Parathyroid adenoma (tissue), 2 donors: ENCODE measurements around the gene SLC28A1.

Experiments
- H2AFZ ChIP-seq: fragments of 300-600 bp; sonication (generic); one replicate; pipeline ENCODE4 v1.7.0; 2017; ENCODE audit warnings: antibody characterized with exemption, mild to moderate bottlenecking
- H3K27ac ChIP-seq: fragments of 300-600 bp; sonication (generic); one replicate; pipeline ENCODE4 v1.7.0; 2017
- H3K27me3 ChIP-seq: fragments of 300-600 bp; sonication (generic); one replicate; pipeline ENCODE4 v1.7.0; 2017; ENCODE audit warnings: low read length; ENCODE audit not compliant: control insufficient read depth, insufficient read depth
- H3K36me3 ChIP-seq: fragments of 300-600 bp; sonication (generic); one replicate; pipeline ENCODE4 v1.7.0; 2017; ENCODE audit warnings: low read length; ENCODE audit not compliant: control insufficient read depth, insufficient read depth
- H3K4me1 ChIP-seq: fragments of 300-600 bp; sonication (generic); one replicate; pipeline ENCODE4 v1.7.0; 2017; ENCODE audit warnings: control low read depth
- H3K4me2 ChIP-seq: fragments of 300-600 bp; sonication (generic); one replicate; pipeline ENCODE4 v1.7.0; 2017; ENCODE audit warnings: low read length
- H3K4me3 ChIP-seq: fragments of 300-600 bp; sonication (generic); one replicate; pipeline ENCODE4 v1.7.0; 2017; ENCODE audit warnings: low read depth, low read length
- H3K79me2 ChIP-seq: fragments of 300-600 bp; sonication (generic); one replicate; pipeline ENCODE4 v1.7.0; 2017; ENCODE audit warnings: control low read depth
- H3K9ac ChIP-seq: fragments of 300-600 bp; sonication (generic); one replicate; pipeline ENCODE4 v1.7.0; 2017; ENCODE audit warnings: mild to moderate bottlenecking
- H3K9me3 ChIP-seq: fragments of 300-600 bp; sonication (generic); one replicate; pipeline ENCODE4 v1.7.0; 2017; ENCODE audit warnings: low read length; ENCODE audit not compliant: control insufficient read depth
- CTCF ChIP-seq: fragments of 300-600 bp; sonication (generic); IDR thresholded peaks from one replicate; pipeline ENCODE4 v1.7.0; 2017; ENCODE audit warnings: antibody characterized with exemption, mild to moderate bottlenecking
- donor health status: primary hyperparathyroidism.

The SLC28A1 gene

GRCh38 chr15:84892786-84893307 is 8.4 kb downstream of the SLC28A1 start:
- TF ChIP-seq CTCF = no peak
- no peaks in the 10 kb centered on the region for H3K79me2 ChIP-seq
- H3K27me3 ChIP-seq = no peaks in the 10 kb centered on the region
- no peak overlapping the region for H3K4me3 ChIP-seq
- no peak overlapping the region for H3K27ac ChIP-seq
- no peak overlapping the region for H2AFZ ChIP-seq
- no peak overlapping the region for H3K4me2 ChIP-seq
- H3K36me3 ChIP-seq = no peaks in the 10 kb centered on the region
- H3K9me3 ChIP-seq = no peaks in the 10 kb centered on the region
- H3K4me1 ChIP-seq = no peaks in the 10 kb centered on the region
- no peak overlapping the region for H3K9ac ChIP-seq

- TF ChIP-seq CTCF = no peak
- H3K9ac ChIP-seq = no peak overlapping the region
- H3K4me2 ChIP-seq = no peak overlapping the region
- H2AFZ ChIP-seq = no peak overlapping the region
- no peak overlapping the region for H3K27ac ChIP-seq
- H3K27me3 ChIP-seq = no peaks in the 10 kb centered on the region
- H3K79me2 ChIP-seq = no peaks in the 10 kb centered on the region
- no peak overlapping the region for H3K4me3 ChIP-seq
- no peaks in the 10 kb centered on the region for H3K36me3 ChIP-seq
- H3K4me1 ChIP-seq = no peaks in the 10 kb centered on the region
- H3K9me3 ChIP-seq = no peaks in the 10 kb centered on the region
These were observed 9.1 kb downstream of the SLC28A1 start for GRCh38 chr15:84893607-84894006.

- no peak overlapping the region for H3K27ac ChIP-seq
- no peaks in the 10 kb centered on the region for H3K9me3 ChIP-seq
- H3K9ac ChIP-seq = no peak overlapping the region
- no peak overlapping the region for H3K4me2 ChIP-seq
- no peaks in the 10 kb centered on the region for H3K36me3 ChIP-seq
- H3K79me2 ChIP-seq = no peaks in the 10 kb centered on the region
- no peaks in the 10 kb centered on the region for H3K4me1 ChIP-seq
- no peak for TF ChIP-seq CTCF
- no peak overlapping the region for H2AFZ ChIP-seq
- H3K27me3 ChIP-seq = no peaks in the 10 kb centered on the region
- no peak overlapping the region for H3K4me3 ChIP-seq
These were observed 10.4 kb downstream of the SLC28A1 start for GRCh38 chr15:84894736-84895425.

- Histone ChIP-seq H3K27ac (no peak overlapping the region), H3K4me3 (no peak overlapping the region), H3K27me3 (no peaks in the 10 kb centered on the region), H3K36me3 (no peaks in the 10 kb centered on the region), H3K4me1 (no peaks in the 10 kb centered on the region), H3K79me2 (no peaks in the 10 kb centered on the region), H3K9ac (no peak overlapping the region), H2AFZ (no peak overlapping the region), H3K4me2 (no peak overlapping the region), H3K9me3 (no peaks in the 10 kb centered on the region)
- no peak for TF ChIP-seq CTCF
These were observed 14.3 kb downstream of the SLC28A1 start for GRCh38 chr15:84898761-84899160.

- Histone ChIP-seq H3K4me1 (no peaks in the 10 kb centered on the region), H3K4me3 (no peak overlapping the region), H3K4me2 (no peak overlapping the region), H3K36me3 (no peaks in the 10 kb centered on the region), H3K9me3 (no peaks in the 10 kb centered on the region), H3K27me3 (no peaks in the 10 kb centered on the region), H3K79me2 (no peaks in the 10 kb centered on the region), H2AFZ (no peak overlapping the region), H3K27ac (no peak overlapping the region), H3K9ac (no peak overlapping the region)
- TF ChIP-seq CTCF = no peak
These were observed 15.3 kb downstream of the SLC28A1 start for GRCh38 chr15:84899750-84900149.
